ENCODE data around the gene TNK1.

TNK1 gene

DNA sequence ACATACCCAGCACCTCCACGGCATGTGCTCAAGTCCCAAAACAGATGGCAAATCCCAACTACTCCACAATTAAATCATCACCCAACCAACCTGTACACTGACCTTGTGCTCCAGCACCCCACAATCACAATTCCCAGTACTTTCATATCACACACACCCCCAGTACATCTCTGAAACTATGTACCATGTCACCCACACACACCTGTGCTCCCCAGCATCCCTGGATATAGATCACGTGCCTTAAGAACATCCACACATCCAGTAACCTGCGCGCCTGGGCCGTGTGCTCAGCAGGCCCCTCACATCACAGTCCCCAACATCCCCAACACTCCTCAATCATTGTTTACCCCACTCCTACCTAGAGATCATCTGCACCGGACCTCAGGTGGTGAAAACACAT lies 28.8 kb downstream of the TNK1 start:
- H3K9ac ChIP-seq: no peak overlapping the region
- no peak overlapping the region for H3K4me3 ChIP-seq (IDR thresholded peaks at IDR 0.05; ENCODE audit: insufficient read depth, low read depth, low read length)
- no peaks in the 10 kb centered on the region for H3K27me3 ChIP-seq (ENCODE audit: insufficient read depth, low read depth)
- H3K36me3 ChIP-seq (ENCODE audit: insufficient read depth): no peaks in the 10 kb centered on the region
- H3K4me2 ChIP-seq: no peak overlapping the region
- H4K20me1 ChIP-seq (ENCODE audit: insufficient read depth): no peaks in the 10 kb centered on the region
- H3K27ac ChIP-seq: no peak overlapping the region
- no peak overlapping the region for H2AFZ ChIP-seq (ENCODE audit: low read depth)
- no peaks in the 10 kb centered on the region for H3K4me1 ChIP-seq (ENCODE audit: low read depth, poor library complexity, severe bottlenecking)
- no peaks in the 10 kb centered on the region for H3K79me2 ChIP-seq (ENCODE audit: insufficient read depth, low read depth)
- TF ChIP-seq, protein P1, sequence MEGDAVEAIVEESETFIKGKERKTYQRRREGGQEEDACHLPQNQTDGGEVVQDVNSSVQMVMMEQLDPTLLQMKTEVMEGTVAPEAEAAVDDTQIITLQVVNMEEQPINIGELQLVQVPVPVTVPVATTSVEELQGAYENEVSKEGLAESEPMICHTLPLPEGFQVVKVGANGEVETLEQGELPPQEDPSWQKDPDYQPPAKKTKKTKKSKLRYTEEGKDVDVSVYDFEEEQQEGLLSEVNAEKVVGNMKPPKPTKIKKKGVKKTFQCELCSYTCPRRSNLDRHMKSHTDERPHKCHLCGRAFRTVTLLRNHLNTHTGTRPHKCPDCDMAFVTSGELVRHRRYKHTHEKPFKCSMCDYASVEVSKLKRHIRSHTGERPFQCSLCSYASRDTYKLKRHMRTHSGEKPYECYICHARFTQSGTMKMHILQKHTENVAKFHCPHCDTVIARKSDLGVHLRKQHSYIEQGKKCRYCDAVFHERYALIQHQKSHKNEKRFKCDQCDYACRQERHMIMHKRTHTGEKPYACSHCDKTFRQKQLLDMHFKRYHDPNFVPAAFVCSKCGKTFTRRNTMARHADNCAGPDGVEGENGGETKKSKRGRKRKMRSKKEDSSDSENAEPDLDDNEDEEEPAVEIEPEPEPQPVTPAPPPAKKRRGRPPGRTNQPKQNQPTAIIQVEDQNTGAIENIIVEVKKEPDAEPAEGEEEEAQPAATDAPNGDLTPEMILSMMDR (conservative IDR thresholded peaks at IDR 0.05; ENCODE audit: low read depth, low read length): no peak

GRCh38 chr17:7410634-7411426 lies 29.9 kb downstream of the TNK1 start:
- TF ChIP-seq, protein P1 (conservative IDR thresholded peaks at IDR 0.05; ENCODE audit: low read depth, low read length): no peak
- H3K36me3 ChIP-seq (ENCODE audit: insufficient read depth): no peaks in the 10 kb centered on the region
- H3K4me3 ChIP-seq (IDR thresholded peaks at IDR 0.05; ENCODE audit: insufficient read depth, low read depth, low read length): no peak overlapping the region
- H3K4me1 ChIP-seq (ENCODE audit: low read depth, poor library complexity, severe bottlenecking): no peaks in the 10 kb centered on the region
- H3K27me3 ChIP-seq (ENCODE audit: insufficient read depth, low read depth): no peaks in the 10 kb centered on the region
- H2AFZ ChIP-seq (ENCODE audit: low read depth): no peak overlapping the region
- no peak overlapping the region for H3K27ac ChIP-seq
- H3K4me2 ChIP-seq: no peak overlapping the region
- H4K20me1 ChIP-seq (ENCODE audit: insufficient read depth): no peaks in the 10 kb centered on the region
- no peaks in the 10 kb centered on the region for H3K79me2 ChIP-seq (ENCODE audit: insufficient read depth, low read depth)
- H3K9ac ChIP-seq: no peak overlapping the region

- no peak overlapping the region for H3K4me2 ChIP-seq
- no peaks in the 10 kb centered on the region for H3K36me3 ChIP-seq (ENCODE audit: insufficient read depth)
- no peak overlapping the region for H3K27ac ChIP-seq
- no peaks in the 10 kb centered on the region for H3K79me2 ChIP-seq (ENCODE audit: insufficient read depth, low read depth)
- H3K27me3 ChIP-seq (ENCODE audit: insufficient read depth, low read depth): no peaks in the 10 kb centered on the region
- no peak overlapping the region for H2AFZ ChIP-seq (ENCODE audit: low read depth)
- H3K4me1 ChIP-seq (ENCODE audit: low read depth, poor library complexity, severe bottlenecking): no peaks in the 10 kb centered on the region
- TF ChIP-seq, protein P1 (conservative IDR thresholded peaks at IDR 0.05; ENCODE audit: low read depth, low read length): no peak
- H3K9ac ChIP-seq: no peak overlapping the region
- H4K20me1 ChIP-seq (ENCODE audit: insufficient read depth): no peaks in the 10 kb centered on the region
- H3K4me3 ChIP-seq (IDR thresholded peaks at IDR 0.05; ENCODE audit: insufficient read depth, low read depth, low read length): no peak overlapping the region
Measured at GRCh38 chr17:7411427-7411750, 30.5 kb downstream of the TNK1 start.

GRCh38 chr17:7413346-7413985 lies 32.6 kb downstream of the TNK1 start:
- Histone ChIP-seq H3K4me3 (IDR thresholded peaks at IDR 0.05; ENCODE audit: insufficient read depth, low read depth, low read length) (no peak overlapping the region), H3K4me2 (no peak overlapping the region), H3K36me3 (ENCODE audit: insufficient read depth) (no peaks in the 10 kb centered on the region), H3K9ac (no peak overlapping the region), H4K20me1 (ENCODE audit: insufficient read depth) (no peaks in the 10 kb centered on the region), H3K4me1 (ENCODE audit: low read depth, poor library complexity, severe bottlenecking) (no peaks in the 10 kb centered on the region), H2AFZ (ENCODE audit: low read depth) (no peak overlapping the region), H3K27ac (no peak overlapping the region), H3K79me2 (ENCODE audit: insufficient read depth, low read depth) (no peaks in the 10 kb centered on the region), H3K27me3 (ENCODE audit: insufficient read depth, low read depth) (no peaks in the 10 kb centered on the region)
- TF ChIP-seq, protein P1 (conservative IDR thresholded peaks at IDR 0.05; ENCODE audit: low read depth, low read length): no peak

All from KMS-11 (cell line).